Body of pancreas (tissue), 4 donors: Measurements from ENCODE around the gene TCP11L1.

Experiments
- POLR2A ChIP-seq, 3 donors: fragments of 450-650 bp; IDR thresholded peaks; one replicate each; pipeline ENCODE4 v1.6.1; 2016; ENCODE audit warnings: antibody characterized with exemption in 3 of 3, mild to moderate bottlenecking in 2 of 3
- TF ChIP-seq, protein P1 (sequence below), 7 experiments: fragments of 450-650 bp in 4 of 7; fragments of 200-600 bp in 3 of 7; sonication (generic) in 3 of 7; IDR thresholded peaks; one replicate each; pipeline ENCODE4 v1.5.1; 2016 to 2019; ENCODE audit warnings: antibody characterized with exemption in 7 of 7

GRCh38 chr11:33016654-33017053 lies 22.7 kb upstream of the TCP11L1 start:
- TF ChIP-seq POLR2A (IDR thresholded peaks at IDR 0.05) = no peak
- TF ChIP-seq, protein P1, sequence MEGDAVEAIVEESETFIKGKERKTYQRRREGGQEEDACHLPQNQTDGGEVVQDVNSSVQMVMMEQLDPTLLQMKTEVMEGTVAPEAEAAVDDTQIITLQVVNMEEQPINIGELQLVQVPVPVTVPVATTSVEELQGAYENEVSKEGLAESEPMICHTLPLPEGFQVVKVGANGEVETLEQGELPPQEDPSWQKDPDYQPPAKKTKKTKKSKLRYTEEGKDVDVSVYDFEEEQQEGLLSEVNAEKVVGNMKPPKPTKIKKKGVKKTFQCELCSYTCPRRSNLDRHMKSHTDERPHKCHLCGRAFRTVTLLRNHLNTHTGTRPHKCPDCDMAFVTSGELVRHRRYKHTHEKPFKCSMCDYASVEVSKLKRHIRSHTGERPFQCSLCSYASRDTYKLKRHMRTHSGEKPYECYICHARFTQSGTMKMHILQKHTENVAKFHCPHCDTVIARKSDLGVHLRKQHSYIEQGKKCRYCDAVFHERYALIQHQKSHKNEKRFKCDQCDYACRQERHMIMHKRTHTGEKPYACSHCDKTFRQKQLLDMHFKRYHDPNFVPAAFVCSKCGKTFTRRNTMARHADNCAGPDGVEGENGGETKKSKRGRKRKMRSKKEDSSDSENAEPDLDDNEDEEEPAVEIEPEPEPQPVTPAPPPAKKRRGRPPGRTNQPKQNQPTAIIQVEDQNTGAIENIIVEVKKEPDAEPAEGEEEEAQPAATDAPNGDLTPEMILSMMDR (IDR thresholded peaks at IDR 0.05) = no peak
